GM18873 (cell line): ENCODE measurements around the gene GFPT2.

ENCODE experiments used
- ATAC-seq: cut with Tn5 transposase; IDR thresholded peaks from one replicate; pipeline ENCODE4 v1.9.1; 2021; ENCODE audit warnings: mild to moderate bottlenecking, moderate library complexity, moderate number of reproducible peaks; ENCODE audit not compliant: unreplicated experiment, low FRiP score

Gene GFPT2

DNA sequence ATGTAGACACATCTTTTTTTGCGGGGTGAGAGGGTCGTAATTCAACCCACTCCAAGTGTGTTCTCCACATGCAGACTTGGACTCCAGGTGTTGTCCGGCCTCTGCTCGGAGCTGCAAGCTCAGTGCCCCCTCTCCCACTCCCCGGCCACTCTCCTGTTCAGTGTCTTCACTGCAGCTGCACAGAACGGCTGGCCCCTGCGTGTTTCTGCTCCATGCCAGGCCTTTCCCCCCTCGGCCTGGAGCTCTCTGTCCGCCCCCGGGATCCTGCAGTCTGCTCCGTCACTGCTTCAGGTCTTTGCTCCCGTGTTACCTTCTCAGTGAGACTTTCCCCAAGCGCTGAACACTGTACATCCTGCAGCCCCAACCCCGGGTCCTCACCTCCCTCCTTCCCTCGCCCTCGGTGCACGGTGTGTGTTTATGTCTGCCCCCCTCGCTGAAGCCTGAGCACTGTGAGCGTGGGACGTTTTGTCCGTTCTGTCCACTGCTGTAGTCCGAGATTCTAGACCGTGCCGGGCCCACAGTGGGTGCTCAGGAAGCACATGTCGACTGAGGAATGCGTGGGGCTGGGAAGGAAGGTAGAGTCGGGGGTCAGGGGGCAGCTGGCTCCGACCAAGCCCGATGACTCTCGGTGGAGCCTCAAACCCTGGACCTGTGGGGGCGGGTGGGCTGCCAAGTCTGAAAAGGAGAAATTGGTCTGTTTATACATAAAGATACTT is 26.4 kb upstream of the GFPT2 start:
- ATAC-seq: no peak

DNA sequence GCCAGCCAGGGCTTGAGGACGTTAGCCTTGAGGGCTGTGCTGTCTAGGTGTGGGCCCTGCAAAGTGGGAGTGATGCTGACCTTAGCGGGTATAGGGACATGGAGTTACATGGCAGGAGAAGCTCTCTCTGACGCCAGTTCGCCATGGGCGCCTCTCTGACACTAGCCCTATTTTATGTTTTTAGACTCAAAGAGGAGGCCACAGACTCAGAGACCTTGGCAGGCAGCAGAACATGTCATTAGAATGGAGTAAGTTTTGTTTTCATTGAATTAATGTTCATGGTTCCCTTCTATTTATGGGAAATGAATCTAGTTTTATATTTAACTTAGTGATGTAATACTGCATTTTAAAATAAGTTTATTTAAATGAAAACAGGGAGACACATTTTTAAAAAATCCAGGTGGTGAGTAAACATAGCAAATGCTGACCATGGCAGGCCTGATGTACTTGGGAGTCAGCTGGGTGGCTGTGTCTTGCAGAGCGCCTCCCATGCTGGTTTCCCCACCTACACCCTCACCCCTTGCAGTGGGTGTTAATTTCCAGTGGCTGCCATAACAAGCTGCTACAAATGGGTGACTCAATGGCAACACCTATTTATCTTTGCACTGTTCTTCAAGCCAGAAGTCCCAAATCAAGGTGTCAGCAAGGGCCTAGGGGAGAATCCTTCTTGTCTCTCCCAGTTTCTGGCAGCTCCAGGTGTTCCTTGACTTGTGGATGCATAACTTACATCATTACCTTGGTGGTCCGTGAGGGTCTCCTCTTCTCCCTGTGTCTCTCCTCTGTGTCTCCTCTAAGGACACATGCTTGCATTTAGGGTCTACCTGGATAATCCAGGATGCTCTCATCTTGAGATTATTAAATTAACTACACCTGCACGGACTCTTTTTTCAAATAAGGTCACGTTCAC is 25.6 kb upstream of the GFPT2 start:
- ATAC-seq: no peak

DNA sequence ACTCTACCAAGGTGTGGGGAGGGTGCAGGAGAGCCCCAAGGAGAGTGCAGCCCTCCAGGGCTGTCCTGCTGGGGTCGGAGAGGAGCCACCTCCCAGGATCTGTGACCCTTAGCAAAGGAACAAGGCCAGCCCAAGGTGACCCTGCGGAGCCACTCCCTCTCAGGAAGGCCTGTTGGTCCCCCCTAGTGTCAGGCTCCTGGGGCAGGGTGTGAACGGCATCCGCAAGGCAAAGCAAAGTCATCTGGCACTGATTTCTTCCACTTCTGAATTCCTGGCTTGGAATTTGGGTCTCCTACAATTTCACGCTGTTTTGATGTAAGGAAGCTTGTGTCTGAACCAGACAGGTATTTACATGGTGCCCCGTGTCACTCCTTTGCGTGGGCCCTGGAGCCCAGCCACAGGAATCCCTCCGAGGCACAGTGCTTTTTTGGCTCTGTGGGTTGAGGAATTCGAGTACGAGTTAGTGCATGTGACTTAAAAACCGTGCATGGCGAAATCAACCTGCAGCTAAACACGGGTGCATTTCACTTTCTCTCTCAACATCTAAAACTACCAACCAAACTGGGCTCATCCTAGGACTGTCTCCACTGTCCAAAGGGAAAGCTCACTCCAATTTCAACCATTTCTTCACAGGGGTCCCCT is 24.5 kb upstream of the GFPT2 start:
- ATAC-seq: no peak

DNA sequence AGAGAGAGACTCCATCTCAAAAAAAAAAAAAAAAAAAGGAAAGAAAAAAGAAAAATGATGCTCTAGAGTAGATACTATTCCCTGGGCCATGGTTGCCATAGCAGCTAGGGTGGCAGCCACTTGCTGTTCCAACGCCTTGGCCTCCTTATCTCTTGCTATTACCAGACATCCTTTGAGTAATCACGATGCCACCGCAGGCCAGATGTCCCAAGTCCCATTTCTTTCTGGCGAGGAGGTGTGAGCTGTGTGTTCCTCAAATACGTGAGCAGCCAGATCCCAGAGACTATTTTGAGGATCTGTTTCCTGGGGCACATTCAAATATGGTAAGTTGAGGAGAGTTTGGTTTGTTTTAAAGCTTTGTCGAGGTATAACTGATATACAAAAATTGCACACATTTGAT is 23.4 kb upstream of the GFPT2 start:
- no peak for ATAC-seq

DNA sequence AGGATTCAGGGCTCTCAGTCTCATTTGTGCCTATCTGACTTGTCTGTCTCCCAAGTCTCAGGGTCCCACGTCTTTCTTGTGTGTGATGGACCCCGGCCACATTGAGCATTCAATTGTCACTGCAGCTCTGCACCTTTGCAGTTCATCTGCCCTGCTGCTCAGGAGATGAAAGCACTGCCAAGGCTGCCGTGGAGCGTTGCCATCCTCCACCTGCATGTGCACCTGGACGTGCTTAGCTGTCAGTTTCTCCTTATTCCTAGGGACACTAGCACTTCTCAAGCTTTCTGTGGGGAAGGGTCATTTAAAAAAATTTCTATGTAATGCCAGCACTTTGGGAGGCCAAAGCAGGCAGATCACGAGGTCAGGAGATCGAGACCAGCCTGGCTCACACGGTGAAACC is 22.8 kb upstream of the GFPT2 start:
- no peak for ATAC-seq

DNA sequence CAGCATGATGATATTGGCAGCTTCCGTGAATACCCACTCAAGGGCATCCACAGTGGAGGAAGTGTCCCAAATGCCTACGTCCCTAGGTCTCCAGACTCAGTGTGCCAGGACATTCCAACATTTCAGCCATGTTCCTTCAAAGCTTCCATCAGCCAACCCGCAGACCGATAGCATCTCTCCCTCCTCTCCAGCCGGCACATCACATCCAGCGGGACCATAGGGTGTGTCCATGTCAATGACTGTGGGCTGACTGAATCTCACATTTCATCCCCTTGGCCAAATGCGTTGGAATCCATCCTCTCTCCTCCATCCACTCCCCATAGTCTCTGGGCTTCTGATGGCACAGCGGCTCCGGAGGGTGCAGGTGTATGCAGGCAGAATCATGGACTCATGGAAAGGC is 22.2 kb upstream of the GFPT2 start:
- no peak for ATAC-seq

GRCh38 chr5:180373870-180374269 is 20.7 kb upstream of the GFPT2 start:
- ATAC-seq: no peak

- ATAC-seq: no peak
Measured at GRCh38 chr5:180373454-180373853, 20.3 kb upstream of the GFPT2 start.

DNA sequence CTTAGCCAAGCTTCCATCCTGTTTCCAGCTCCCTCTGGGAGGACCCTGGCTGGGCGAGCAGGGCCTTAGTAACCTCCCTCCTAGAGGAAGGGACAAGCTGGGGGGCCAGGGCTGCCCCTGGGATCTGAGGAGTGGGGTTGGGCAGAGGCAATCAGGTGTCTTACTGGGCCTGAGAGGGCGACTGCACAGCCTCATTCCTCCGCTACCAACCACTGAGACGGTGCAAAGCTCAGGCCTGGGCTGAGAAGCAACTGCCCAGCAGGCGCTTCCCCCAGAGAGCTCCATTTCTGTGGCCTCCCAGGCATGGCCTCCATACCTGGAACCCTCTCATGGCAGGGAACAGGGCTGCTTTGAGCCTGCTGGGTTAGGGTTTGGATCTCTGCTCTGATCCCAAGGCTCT is 18.8 kb upstream of the GFPT2 start:
- ATAC-seq: no peak

DNA sequence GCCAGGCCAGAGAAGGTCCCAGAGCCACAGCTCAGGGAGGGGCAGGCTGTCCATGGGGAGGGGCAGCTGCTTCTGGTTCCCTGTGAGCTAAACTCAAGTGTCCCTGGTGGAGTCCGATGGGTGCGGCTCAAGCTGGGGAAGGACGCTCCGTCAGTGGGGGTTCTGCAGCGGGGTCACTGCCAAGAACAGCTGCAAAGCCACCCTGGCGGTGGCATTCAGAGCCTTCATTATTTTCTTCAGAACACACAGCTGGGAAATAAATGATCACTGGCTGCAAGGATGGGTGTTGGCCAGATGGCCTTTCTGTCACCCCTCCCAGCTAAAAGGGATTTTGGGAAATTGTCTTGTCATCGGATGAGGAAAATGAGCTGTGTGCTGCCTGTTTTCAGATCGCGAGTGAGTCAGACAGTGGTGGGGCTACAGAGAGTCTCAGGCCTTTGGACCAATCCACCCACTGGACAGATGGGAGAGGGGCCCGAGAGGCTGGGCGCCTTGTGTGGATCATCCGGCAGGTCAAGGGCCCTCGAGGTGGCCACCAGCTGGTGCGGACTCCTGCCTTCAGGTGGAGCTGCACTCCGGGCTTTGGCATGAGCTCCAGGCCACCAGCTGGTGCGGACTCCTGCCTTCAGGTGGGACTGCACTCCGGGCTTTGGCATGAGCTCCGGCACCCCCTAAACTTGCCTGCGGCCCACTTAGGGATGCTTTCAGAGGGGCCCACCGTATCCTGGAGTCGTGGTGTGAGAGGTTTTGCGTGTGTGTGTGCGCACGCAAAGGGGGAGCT is 17.9 kb upstream of the GFPT2 start:
- ATAC-seq: no peak

GRCh38 chr5:180367991-180368390 is 14.9 kb upstream of the GFPT2 start:
- no peak for ATAC-seq

GRCh38 chr5:180367300-180367699 is 14.2 kb upstream of the GFPT2 start:
- no peak for ATAC-seq

GRCh38 chr5:180366326-180366725 is 13.2 kb upstream of the GFPT2 start:
- ATAC-seq: no peak

DNA sequence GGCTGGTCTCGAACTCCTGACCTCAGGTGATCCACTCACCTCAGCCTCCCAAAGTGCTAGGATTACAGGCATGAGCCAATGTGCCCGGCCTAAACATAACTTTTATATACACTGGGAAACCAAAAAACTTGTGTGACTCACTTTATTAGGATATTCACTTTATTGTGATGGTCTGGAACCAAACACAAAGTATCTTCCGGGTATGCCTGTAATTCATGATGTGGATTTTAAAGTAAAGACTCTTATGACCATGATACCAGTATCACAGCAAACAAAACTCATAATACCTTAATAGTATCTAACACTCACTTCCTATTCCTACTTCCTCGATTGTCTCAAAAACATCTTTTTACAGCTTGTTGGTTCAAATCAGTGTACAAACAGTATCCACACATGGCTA is 12.7 kb upstream of the GFPT2 start:
- no peak for ATAC-seq

GRCh38 chr5:180364306-180364856 is 11.2 kb upstream of the GFPT2 start:
- ATAC-seq: no peak

- no peak for ATAC-seq
Measured at GRCh38 chr5:180360078-180360957, 7.2 kb upstream of the GFPT2 start.

DNA sequence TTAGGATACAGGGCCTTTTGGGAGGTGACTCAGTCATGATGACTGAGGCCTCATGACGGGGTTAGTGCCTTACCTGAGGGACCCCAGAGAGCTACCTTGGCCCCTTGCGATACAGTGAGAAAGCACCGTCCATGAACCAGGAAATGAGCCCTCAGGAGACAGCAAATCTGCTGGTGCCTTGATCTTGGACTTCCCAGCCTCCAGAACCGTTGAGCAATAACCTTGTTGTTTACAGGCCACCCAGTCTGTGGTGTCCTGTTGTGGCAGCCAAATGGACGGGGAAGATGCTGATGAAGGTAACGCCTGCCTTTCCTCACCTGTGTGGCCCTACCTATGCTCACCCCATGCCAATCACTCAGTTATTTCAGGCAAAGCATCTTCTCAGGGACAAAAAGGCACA is 5.6 kb upstream of the GFPT2 start:
- ATAC-seq: no peak

DNA sequence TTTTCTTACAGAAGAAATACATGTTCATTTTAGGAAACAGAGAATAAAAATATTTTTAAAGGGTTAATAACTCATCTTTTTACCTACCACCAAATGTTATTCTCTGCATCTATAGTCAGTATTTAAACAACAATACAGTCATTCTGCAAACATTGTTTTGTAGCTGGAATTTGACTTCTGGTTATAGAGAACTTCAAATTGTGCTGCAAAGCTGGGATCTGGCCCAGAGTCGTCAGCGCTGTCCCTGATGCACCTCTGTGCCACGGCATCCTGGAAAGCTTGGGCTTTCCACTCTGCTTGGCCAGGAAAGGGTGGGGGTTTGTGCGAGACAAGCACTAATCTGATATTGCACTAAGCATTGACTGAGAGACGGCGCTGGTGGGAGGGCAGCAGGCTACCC is 5.0 kb upstream of the GFPT2 start:
- no peak for ATAC-seq

- no peak for ATAC-seq
Measured at GRCh38 chr5:180354966-180355365, 1.8 kb upstream of the GFPT2 start.
